Stimulated activated memory B cell treated with anti-CD40 and anti-IgM and Interleukin-4, amounts not matched to agents 10 μg/mL and 1 μg/mL and 100 μg/mL, for 72 hours (primary cell): Measurements from ENCODE around the gene PRDX1.
A peak's percentile ranks its signal among the peaks of the same experiment; 100 is the strongest.
"Not testable (repeated sequence)": the region's sequence is repeated elsewhere in the genome, so short reads cannot be mapped to it uniquely, and the experiment has no call there.

Experiments used
- ATAC-seq: fragments of 150-1000 bp; cut with Tn5 transposase; 2 replicates; pipeline ENCODE4 v1.10.0; 2021
- H3K27ac Mint-ChIP-seq: one replicate; pipeline ENCODE4 v1.8.0; 2022; ENCODE audit warnings: mild to moderate bottlenecking, mixed read lengths
- H3K27me3 Mint-ChIP-seq: one replicate; pipeline ENCODE4 v1.8.0; 2022; ENCODE audit warnings: mixed read lengths
- H3K36me3 Mint-ChIP-seq: one replicate; pipeline ENCODE4 v1.8.0; 2022; ENCODE audit warnings: mixed read lengths
- H3K4me1 Mint-ChIP-seq: one replicate; pipeline ENCODE4 v1.8.0; 2022; ENCODE audit warnings: mixed read lengths
- H3K4me3 Mint-ChIP-seq: one replicate; pipeline ENCODE4 v1.8.0; 2022; ENCODE audit warnings: mild to moderate bottlenecking, moderate library complexity, mixed read lengths
- H3K9me3 Mint-ChIP-seq: one replicate; pipeline ENCODE4 v1.8.0; 2022; ENCODE audit warnings: mixed read lengths

PRDX1 gene

DNA sequence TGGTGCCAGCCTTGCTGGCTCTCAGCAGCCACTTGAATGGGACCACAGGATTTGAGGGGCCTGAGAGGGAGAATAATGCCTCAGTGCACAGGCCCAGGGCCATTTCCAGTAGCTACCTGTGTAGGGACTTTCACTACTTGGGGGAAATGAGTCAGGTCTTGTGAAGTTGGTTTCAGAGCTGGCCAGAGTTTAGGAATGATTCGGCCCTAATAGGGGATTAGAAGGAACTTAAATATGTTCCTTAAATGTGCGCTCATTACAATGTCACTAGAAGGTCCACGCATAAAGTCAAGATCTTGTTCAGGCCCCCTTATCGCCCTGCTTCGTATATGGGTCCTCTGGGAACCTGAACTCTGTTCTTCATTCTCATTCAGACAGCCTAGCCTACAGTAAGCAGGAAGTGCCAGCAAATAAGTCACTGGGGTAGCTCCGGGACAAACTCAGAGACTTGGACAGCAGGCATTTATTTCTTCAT, 23.4 kb upstream of the PRDX1 start:
- Mint-ChIP-seq H3K4me3 (peak overlapping the region; percentile 8), H3K27me3 (no peaks in the 10 kb centered on the region), H3K36me3 (no peaks in the 10 kb centered on the region), H3K9me3 (no peaks in the 10 kb centered on the region), H3K4me1 (peaks cover 58% of the 10 kb centered on the region), H3K27ac (peak overlapping the region; percentile 71)
- ATAC-seq: peak; percentile 74

DNA sequence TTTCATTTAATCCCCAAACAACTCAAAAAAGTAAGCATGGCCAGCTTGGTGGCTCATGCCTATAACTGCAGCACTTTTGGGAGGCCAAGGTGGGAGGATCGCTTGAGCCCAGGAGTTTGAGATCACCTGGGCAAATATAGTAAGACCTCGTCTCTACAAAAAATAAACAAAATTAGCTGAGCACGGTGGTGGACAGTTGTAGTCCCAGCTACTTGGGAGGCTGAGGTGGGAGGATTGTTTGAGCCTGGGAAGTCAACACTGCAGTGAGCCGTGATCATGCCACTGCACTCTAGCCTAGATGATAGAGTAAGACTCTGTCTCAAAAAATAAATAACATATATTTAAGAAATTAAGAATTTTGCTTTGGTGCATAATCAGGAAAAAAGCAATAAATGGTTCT, 22.8 kb upstream of the PRDX1 start:
- H3K4me3 Mint-ChIP-seq: no peak overlapping the region
- ATAC-seq: no peak
- H3K27me3 Mint-ChIP-seq: no peaks in the 10 kb centered on the region
- no peaks in the 10 kb centered on the region for H3K9me3 Mint-ChIP-seq
- H3K4me1 Mint-ChIP-seq: peaks cover 58% of the 10 kb centered on the region
- H3K27ac Mint-ChIP-seq: peak overlapping the region; percentile 71
- H3K36me3 Mint-ChIP-seq: no peaks in the 10 kb centered on the region

DNA sequence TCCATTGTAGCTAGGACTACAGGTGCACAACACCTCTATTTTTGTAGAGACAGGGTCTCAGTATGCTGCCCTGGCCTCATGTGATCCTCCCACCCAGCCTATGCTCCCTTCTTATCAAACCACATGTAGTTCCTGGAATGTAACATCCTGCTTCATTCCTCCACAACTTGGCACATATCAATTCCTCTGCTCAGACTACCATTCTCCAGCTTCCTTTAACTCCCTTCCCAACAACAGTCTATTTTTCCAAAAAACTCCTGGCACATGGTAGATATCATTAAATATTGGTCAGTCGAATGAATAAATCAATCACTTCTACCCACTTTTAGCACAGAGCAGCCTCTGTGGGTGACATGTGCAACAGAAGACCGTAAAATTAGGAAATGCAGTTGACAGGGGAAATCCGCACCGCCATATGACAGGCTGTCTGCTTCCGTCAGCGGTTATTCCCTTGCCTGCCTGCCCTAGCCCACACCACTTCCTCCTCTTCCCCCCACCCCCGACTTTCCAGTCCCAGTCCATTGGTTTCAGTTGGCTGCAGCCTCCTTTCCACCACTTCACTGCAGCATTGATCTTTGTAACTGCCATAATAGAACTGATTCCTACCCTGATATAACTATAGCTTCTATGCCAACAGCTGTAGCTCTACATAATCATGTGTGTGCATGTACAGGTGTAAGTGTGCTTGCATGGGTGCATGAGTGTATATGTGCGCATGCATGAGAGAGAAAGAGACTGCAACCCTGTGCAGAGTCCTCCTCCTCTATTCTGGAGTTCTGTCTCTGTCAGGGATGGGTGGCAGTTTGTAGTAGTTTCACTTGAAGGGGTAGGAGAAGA, 22.1 kb upstream of the PRDX1 start:
- peak overlapping the region; percentile 71 for H3K27ac Mint-ChIP-seq
- H3K4me3 Mint-ChIP-seq: peak overlapping the region; percentile 40
- peaks cover 58% of the 10 kb centered on the region for H3K4me1 Mint-ChIP-seq
- no peaks in the 10 kb centered on the region for H3K36me3 Mint-ChIP-seq
- no peaks in the 10 kb centered on the region for H3K9me3 Mint-ChIP-seq
- H3K27me3 Mint-ChIP-seq: no peaks in the 10 kb centered on the region
- ATAC-seq: peak; percentile 90

DNA sequence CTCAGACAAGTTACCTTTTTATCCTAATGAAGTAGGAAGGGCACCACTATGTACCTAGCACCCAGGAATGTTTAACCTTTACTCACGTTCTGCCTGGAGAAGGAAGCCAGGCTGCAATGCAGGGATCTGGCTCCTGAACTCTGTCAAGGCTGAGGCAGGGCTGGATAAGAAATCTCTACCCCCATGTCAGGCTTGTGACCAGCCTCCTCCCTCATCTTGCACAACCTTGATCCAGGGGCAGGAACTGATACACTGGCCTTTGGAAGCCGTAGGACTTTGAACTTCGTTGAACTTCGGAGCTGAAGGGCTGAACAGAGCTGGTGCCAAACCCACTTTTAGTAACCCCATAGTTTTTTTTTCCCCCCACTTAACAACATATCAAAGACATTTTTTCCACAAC, 20.9 kb upstream of the PRDX1 start:
- Mint-ChIP-seq H3K4me1 (peaks cover 58% of the 10 kb centered on the region), H3K4me3 (no peak overlapping the region), H3K9me3 (no peaks in the 10 kb centered on the region), H3K27ac (no peak overlapping the region), H3K36me3 (no peaks in the 10 kb centered on the region), H3K27me3 (no peaks in the 10 kb centered on the region)
- ATAC-seq: no peak

DNA sequence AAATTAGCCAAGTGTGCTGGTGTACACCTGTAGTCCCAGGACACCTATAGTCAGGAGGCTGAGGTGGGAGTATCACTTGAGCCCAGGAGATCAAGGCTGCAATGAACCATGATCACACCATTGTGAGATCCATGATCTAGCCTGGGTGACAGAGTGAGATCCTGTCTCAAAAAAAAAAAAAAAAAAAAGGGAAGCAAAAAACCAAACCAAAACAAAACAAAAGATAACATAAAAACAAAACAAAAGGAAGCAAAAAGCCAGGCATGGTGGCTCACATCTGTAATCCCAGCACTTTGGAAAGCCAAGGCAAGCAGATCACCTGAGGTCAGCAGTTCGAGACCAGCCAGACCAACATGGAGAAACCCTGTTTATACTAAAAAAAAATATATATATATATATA, 19.5 kb upstream of the PRDX1 start:
- no peaks in the 10 kb centered on the region for H3K9me3 Mint-ChIP-seq

DNA sequence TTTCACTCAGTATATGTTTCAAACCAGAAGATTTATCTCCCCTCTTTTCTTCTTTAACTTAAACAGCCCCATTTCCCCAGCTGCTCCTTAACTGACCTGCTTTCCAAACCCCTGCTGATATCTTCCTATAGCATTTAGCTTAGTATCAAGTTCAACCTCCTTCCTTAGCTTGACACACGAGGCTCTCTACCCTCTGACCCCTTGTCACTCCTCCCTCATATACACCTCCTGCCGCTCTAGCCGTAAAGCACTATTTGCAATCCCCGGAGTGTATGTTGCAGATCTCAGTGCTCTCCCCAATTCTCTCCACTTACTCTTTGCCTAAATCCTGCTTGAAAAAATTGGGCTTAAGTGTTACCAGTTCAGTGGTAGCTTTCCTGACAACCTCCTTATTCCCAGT, 15.2 kb upstream of the PRDX1 start:
- ATAC-seq: no peak
- no peaks in the 10 kb centered on the region for H3K9me3 Mint-ChIP-seq

More for the DNA sequence above, 19.5 kb upstream of the PRDX1 start:
- H3K4me3 Mint-ChIP-seq: no peak overlapping the region
- no peak for ATAC-seq
- no peaks in the 10 kb centered on the region for H3K36me3 Mint-ChIP-seq
- H3K27ac Mint-ChIP-seq: peak overlapping the region; percentile 74
- H3K27me3 Mint-ChIP-seq: no peaks in the 10 kb centered on the region
- H3K4me1 Mint-ChIP-seq: peaks cover 48% of the 10 kb centered on the region

DNA sequence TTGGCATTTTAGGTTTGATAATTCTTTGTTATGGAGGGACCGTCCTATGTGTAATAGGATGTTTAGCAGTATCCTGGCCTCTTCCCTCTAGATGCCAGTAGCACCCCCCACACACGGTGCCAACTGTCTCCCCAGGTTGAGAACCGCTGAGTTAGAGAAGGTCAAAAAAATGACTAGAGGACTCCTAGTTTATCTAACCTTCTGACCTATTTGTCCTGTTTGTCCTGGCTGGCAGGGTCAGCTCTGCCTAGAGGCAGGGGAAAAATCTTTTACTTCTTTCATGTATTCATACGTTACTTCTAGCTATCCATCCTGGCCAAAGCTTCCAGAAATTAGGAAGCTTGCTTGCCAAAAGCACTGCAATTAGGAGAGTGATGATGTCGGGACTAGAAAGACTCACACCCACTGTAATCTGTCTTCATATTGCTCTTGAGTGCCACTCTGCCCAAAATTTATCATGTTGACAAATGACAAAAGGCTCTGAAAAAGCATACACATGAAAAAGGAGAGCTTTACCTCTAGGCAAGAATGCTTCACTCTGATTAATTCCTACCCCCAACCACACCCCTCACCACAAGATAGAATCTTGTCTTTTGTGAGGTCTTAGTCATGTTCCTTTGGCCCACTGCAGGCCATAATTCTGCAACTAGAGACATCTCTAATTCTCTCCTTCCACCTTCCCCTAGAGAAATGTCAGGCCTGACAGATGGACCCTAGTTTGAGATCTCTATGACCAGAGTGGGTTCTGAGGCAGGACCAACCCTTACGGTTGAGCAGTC, 14.5 kb upstream of the PRDX1 start:
- no peaks in the 10 kb centered on the region for H3K36me3 Mint-ChIP-seq
- no peaks in the 10 kb centered on the region for H3K27me3 Mint-ChIP-seq

More for the DNA sequence above, 15.2 kb upstream of the PRDX1 start:
- H3K27me3 Mint-ChIP-seq: no peaks in the 10 kb centered on the region
- H3K36me3 Mint-ChIP-seq: no peaks in the 10 kb centered on the region
- H3K27ac Mint-ChIP-seq: no peak overlapping the region
- peaks cover 16% of the 10 kb centered on the region for H3K4me1 Mint-ChIP-seq
- no peak overlapping the region for H3K4me3 Mint-ChIP-seq

DNA sequence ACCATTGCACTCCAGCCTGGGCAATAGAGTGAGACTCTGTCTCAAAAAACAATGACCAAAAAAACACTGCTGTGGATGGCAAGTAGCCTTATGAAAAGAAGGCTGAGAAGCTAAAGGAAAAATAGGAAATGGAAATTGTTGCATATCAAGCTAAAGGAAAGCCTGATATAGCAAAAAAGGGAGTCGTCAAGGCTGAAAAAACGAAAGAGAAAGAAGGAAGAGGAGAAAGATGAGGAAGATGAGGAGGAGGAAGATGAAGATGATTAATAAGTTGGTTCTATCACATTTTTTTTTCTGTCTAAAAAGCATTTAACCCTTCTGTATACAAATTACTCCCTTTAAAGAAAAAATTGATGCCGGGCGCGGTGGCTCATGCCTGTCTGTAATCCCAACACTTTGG, 10.2 kb upstream of the PRDX1 start:
- Mint-ChIP-seq H3K4me1 (peaks cover 6% of the 10 kb centered on the region), H3K36me3 (no peaks in the 10 kb centered on the region), H3K27me3 (no peaks in the 10 kb centered on the region), H3K9me3 (no peaks in the 10 kb centered on the region), H3K27ac (no peak overlapping the region), H3K4me3 (no peak overlapping the region)
- ATAC-seq: no peak

More for the DNA sequence above, 14.5 kb upstream of the PRDX1 start:
- no peak for ATAC-seq
- Mint-ChIP-seq H3K9me3 (no peaks in the 10 kb centered on the region), H3K4me3 (no peak overlapping the region), H3K4me1 (peaks cover 13% of the 10 kb centered on the region), H3K27ac (peak overlapping the region; percentile 30)

DNA sequence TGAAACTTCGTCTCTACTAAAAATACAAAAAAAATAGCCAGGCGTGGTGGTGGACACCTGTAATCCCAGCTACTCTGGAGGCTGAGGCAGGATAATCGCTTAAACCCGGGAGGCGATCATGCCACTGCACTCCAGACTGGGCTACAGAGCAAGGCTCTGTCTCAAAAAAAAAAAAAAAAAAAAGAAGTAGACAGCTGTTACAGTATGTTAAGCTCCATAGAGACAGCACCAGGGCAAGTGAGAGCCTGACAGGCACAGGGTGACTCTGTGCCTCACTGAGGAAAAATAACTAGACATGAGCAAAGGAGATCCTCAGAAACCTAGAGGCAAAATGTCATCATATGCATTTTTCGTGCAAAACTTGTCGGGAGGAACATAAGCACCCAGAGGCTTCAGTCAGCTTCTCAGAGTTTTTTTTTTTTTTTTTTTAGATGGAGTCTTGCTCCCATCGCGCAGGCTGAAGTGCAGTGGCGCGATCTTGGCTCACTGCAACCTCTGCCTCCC, 9.0 kb upstream of the PRDX1 start:
- Mint-ChIP-seq H3K4me1 (peaks cover 6% of the 10 kb centered on the region), H3K27me3 (no peaks in the 10 kb centered on the region), H3K4me3 (no peak overlapping the region), H3K27ac (no peak overlapping the region), H3K36me3 (no peaks in the 10 kb centered on the region), H3K9me3 (no peaks in the 10 kb centered on the region)
- ATAC-seq: no peak

DNA sequence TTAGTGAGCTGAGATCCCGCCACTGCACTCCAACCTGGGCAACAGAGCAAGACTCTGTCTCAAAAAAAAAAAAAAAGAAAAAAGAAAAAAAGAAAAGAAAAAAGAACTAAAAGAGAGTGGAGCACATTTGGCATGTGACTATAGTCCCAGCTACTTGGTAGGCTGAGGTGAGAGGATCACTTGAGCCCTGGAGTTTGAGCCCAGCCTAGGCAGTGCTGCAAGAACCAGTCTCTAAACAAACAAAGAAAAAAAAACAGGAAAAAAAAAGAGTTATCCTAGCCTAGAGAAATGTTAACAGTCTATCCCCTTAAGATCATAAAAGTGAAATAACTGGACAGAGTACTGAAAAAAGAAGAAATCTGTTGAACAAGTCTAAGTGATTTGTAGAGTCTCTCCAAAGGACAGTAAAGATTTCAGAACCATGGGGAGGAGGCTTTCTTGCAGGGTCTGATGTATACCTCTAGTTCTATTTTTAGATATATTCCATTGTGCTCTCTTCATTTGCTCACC, 4.5 kb upstream of the PRDX1 start:
- H3K9me3 Mint-ChIP-seq: no peaks in the 10 kb centered on the region
- H3K4me1 Mint-ChIP-seq: peaks cover 18% of the 10 kb centered on the region
- H3K36me3 Mint-ChIP-seq: no peaks in the 10 kb centered on the region
- H3K4me3 Mint-ChIP-seq: no peak overlapping the region
- H3K27ac Mint-ChIP-seq: peak overlapping the region; percentile 27
- no peak for ATAC-seq
- H3K27me3 Mint-ChIP-seq: no peaks in the 10 kb centered on the region

DNA sequence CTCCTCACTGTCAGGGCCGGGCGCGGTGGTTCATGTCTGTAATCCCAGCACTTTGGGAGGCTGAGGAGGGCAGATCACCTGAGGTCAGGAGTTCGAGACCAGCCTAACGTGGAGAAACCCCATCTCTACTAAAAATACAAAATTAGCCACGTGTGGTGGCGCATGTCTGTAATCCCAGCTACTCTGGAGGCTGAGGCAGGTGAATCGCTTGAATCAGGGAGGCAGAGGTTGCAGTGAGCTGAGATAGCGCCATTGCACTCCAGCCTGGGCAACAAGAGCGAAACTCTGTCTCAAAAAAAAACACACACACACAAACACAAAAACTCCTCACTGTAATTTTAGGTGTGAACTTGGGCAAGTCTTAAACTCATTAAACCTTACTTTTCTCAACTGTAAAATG, 2.3 kb upstream of the PRDX1 start:
- not testable (repeated sequence) for H3K36me3 Mint-ChIP-seq, H3K27me3 Mint-ChIP-seq, ATAC-seq, H3K4me3 Mint-ChIP-seq, H3K27ac Mint-ChIP-seq, H3K9me3 Mint-ChIP-seq
- peaks cover 33% of the 10 kb centered on the region for H3K4me1 Mint-ChIP-seq

DNA sequence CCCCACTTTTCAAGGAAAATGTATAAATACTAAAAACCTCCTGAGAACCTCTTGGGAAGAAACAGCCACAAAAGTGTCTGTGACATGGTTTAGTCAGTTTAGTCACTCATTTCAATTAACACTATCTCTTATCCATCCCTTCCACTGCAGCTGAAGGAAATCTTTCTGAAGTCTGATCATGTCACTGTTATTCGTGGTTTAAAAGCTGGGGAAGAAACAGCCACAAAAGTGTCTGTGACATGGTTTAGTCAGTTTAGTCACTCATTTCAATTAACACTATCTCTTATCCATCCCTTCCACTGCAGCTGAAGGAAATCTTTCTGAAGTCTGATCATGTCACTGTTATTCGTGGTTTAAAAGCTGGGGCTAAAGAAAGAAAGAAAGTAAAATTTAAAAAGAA, 1.8 kb upstream of the PRDX1 start:
- H3K4me1 Mint-ChIP-seq: peaks cover 38% of the 10 kb centered on the region
- not testable (repeated sequence) for H3K4me3 Mint-ChIP-seq

DNA sequence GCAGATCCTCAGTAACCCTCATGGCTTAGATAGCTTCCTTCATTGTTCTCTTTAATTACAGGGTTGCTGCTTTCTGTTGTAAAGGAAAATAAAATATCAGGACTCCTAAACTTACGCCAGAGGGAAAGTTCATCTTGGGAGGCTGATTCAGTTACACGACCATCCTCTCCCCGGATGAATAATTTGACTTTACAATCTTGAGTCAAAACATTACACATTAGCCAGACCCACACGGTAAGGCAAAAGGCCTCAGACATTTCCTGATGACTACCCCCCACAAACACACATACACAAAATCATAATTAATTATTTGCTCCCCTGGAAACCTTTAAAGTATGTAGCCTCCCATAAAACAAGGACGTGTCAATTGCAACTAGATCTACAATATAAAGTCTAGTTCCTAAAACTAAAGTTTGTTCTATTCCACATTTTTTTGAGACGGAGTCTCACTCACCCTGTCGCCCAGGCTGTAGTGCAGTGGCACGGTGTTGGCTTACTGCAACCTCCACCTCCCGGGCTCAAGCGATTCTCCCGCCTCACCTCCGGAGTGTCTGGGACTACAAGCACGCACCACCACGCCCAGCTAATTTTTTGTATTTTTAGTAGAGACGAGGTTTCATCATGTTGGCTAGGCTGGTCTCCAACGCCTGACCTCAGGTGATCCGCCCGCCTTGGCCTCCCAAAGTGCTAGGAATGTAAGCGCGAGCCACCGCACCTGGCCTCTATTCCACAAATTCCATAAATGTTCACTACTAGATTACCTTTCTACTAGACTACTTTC, 830 bp upstream of the PRDX1 start:
- H3K27me3 Mint-ChIP-seq: no peaks in the 10 kb centered on the region
- peaks cover 12% of the 10 kb centered on the region for H3K36me3 Mint-ChIP-seq
- peak overlapping the region; percentile 99 for H3K4me3 Mint-ChIP-seq
- peak overlapping the region; percentile 96 for H3K27ac Mint-ChIP-seq
- peak; percentile 9 for ATAC-seq
- peaks cover 42% of the 10 kb centered on the region for H3K4me1 Mint-ChIP-seq
- no peaks in the 10 kb centered on the region for H3K9me3 Mint-ChIP-seq

More for the DNA sequence above, 1.8 kb upstream of the PRDX1 start:
- peaks cover 11% of the 10 kb centered on the region for H3K36me3 Mint-ChIP-seq
- H3K9me3 Mint-ChIP-seq, H3K27me3 Mint-ChIP-seq, ATAC-seq: not testable (repeated sequence)
- peak overlapping the region; percentile 96 for H3K27ac Mint-ChIP-seq

DNA sequence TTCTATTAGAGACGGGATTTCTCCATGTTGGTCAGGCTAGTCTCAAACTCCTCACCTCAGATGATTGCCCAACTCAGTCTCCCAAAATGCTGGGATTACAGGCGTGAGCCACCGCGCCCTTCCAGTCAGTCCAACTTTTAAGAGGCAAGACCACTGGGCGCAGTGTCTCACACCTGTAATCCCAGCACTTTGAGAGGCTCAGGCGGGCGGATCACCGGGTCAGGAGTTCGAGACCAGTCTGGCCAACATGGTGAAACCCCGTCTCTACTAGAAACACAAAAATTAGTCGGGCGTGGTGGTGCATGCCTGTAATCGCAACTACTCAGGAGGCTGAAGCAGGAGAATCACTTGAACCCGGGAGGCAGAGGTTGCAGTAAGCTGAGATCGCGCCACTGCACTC, 1.9 kb downstream of the PRDX1 start:
- Mint-ChIP-seq H3K27ac (peak overlapping the region; percentile 96), H3K4me1 (peaks cover 53% of the 10 kb centered on the region), H3K4me3 (peak overlapping the region; percentile 99), H3K36me3 (peaks cover 38% of the 10 kb centered on the region)
- H3K27me3 Mint-ChIP-seq, ATAC-seq, H3K9me3 Mint-ChIP-seq: not testable (repeated sequence)

DNA sequence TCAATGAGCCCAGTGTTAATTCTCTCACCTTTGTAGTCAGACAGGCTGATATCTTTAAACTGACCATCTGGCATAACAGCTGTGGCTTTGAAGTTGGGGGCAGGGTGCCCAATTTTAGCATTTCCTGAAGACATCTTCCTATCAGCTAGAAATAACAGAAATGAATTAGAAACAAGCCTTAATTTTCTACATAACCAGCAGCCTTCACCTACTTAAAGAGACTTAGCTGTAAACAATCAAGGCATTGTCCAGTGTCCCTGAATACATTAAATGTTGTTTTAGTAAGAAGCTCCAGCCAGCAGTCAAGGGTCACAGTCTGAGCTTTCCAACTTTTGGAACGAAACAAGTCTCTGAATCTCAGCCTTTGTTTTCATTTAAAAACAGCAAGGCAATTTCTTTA, 2.8 kb downstream of the PRDX1 start:
- Mint-ChIP-seq H3K27ac (peak overlapping the region; percentile 96), H3K4me3 (peak overlapping the region; percentile 99), H3K27me3 (no peaks in the 10 kb centered on the region), H3K36me3 (peaks cover 47% of the 10 kb centered on the region), H3K4me1 (peaks cover 51% of the 10 kb centered on the region), H3K9me3 (no peaks in the 10 kb centered on the region)
- ATAC-seq: no peak
